Gastroesophageal sphincter (tissue), 4 donors: ENCODE results near the gene CANX. TPM values are rescaled to one million over a fixed set of nuclear protein-coding genes. Genes with fewer than 3 reads are reported as not detected.

Experiments
- ATAC-seq: fragments of 150-250 bp; one replicate; pipeline ENCODE4 v1.9.1; 2016; ENCODE audit warnings: mild to moderate bottlenecking, moderate library complexity
- H3K27ac ChIP-seq, 4 donors: fragments of 200-600 bp; sonication (generic) in 3 of 4; 1 replicate in 3 of 4; 2 replicates in 1 of 4; pipeline ENCODE4 v1.5.1; 2016 to 2019
- H3K27me3 ChIP-seq: fragments of 200-600 bp; sonication (generic); one replicate; pipeline ENCODE4 v1.5.1; 2019
- H3K36me3 ChIP-seq, 2 donors: fragments of 200-600 bp; sonication (generic); one replicate each; pipeline ENCODE4 v1.5.1; 2019; ENCODE audit warnings: control low read depth in 1 of 2
- H3K4me1 ChIP-seq, 3 donors: fragments of 200-600 bp; sonication (generic); 1 replicate in 2 of 3; 2 replicates in 1 of 3; pipeline ENCODE4 v1.5.1; 2016 to 2019; ENCODE audit warnings: control low read depth in 2 of 3
- H3K4me3 ChIP-seq, 2 donors: fragments of 200-600 bp; sonication (generic); one replicate each; pipeline ENCODE4 v1.5.1; 2019; ENCODE audit warnings: mild to moderate bottlenecking in 1 of 2, moderate library complexity in 1 of 2
- H3K9me3 ChIP-seq, 3 donors: fragments of 200-600 bp; sonication (generic); one replicate each; pipeline ENCODE4 v1.5.1; 2017 to 2019; ENCODE audit warnings: control low read depth in 2 of 3
- CTCF ChIP-seq, 4 experiments: fragments of 200-600 bp in 2 of 4; fragments of 450-650 bp in 2 of 4; sonication (generic) in 1 of 4; IDR thresholded peaks; one replicate each; pipeline ENCODE4 v1.5.1; 2017 to 2019; ENCODE audit warnings: antibody characterized with exemption in 4 of 4, mild to moderate bottlenecking in 2 of 4, moderate library complexity in 2 of 4
- EP300 ChIP-seq: sonication (generic); formaldehyde crosslinking; IDR thresholded peaks from one replicate; pipeline ENCODE4 v1.6.1; 2017; ENCODE audit warnings: antibody characterized with exemption, mild to moderate bottlenecking
- POLR2A ChIP-seq, 2 donors: fragments of 450-650 bp; IDR thresholded peaks; one replicate each; pipeline ENCODE4 v1.6.1; 2017; ENCODE audit warnings: antibody characterized with exemption in 2 of 2, mild to moderate bottlenecking in 2 of 2, moderate library complexity in 1 of 2
- POLR2AphosphoS5 ChIP-seq: sonication (generic); formaldehyde crosslinking; IDR thresholded peaks from one replicate; pipeline ENCODE4 v1.6.1; 2017; ENCODE audit warnings: antibody characterized with exemption
- WGBS, 2 donors: methylation state at CpG; one replicate each; pipeline ENCODE4 v1.1.5; 2018; ENCODE audit warnings: low coverage in 1 of 2; 5-methylcytosine and 5-hydroxymethylcytosine counted together
- total RNA-seq, 4 donors: library from RNA; depleted of rRNA; stranded (reverse); fragments of >200 nt; gene quantifications; one replicate each; pipeline ENCODE4 v1.1.0, GENCODE V29; 2016

The CANX gene
- total RNA-seq, 4 donors from 2014 or later = 281 to 400 (median 342) TPM

DNA sequence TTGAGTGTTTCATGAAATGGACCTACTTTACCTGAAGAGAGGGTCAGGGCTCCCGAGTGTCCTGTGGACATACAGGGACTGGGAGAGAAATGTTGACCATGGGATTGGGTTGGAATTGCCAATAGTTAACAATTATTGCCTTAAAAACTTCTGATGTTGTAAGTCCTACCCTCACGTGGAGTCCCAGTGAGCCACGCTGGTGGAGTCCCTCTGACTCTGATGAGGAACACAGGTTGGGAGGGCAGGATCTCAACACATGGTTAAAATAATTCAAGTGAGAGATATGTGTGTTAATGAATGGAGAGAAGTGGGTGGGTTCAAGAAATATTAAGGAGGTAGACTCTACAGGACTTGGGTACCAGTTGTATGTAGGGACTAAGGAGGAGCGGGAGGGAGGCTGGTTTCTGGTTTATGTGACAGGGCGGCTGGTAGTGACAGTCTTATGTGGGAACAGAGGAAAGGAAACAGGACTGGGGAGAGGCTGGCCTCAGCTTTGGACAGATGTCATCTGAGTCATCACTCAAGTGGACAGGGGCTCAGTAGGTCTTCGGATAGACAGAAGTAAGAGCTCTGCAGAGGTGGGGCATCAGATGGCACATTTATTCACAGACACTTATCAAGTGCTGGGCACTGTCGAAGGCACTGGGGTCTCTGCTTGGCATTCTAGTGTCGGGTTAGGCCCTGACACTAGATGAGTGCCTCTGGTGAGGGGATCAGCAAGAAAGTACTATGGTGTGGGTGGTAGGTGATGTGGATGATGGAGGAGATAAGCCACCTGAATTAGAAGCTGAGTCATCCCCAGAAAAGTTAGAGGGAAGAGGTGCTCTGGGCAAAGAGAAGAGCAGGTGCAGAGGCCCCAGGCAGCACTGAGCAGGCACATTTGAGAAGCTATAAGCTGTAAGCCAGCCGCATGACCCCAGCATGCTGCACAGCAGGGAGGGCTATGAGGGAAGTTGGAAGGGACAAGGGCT lies 61.1 kb downstream of the CANX start:
- Histone ChIP-seq H3K27me3 (no peaks in the 10 kb centered on the region), H3K4me3 (no peak overlapping the region), H3K27ac (no peak overlapping the region), H3K4me1 (peaks cover 6 to 95% (median 29%) of the 10 kb centered on the region in 3 donors), H3K36me3 (no peaks in the 10 kb centered on the region), H3K9me3 (no peaks in the 10 kb centered on the region)
- no peak for ATAC-seq
- TF ChIP-seq POLR2A (IDR thresholded peaks at IDR 0.05) (no peak), CTCF (IDR thresholded peaks at IDR 0.05) (no peak), POLR2AphosphoS5 (no peak), EP300 (no peak)
- WGBS, 2 donors = 70 to 89% methylated on average over 4 to 9 of the region's 9 CpGs

DNA sequence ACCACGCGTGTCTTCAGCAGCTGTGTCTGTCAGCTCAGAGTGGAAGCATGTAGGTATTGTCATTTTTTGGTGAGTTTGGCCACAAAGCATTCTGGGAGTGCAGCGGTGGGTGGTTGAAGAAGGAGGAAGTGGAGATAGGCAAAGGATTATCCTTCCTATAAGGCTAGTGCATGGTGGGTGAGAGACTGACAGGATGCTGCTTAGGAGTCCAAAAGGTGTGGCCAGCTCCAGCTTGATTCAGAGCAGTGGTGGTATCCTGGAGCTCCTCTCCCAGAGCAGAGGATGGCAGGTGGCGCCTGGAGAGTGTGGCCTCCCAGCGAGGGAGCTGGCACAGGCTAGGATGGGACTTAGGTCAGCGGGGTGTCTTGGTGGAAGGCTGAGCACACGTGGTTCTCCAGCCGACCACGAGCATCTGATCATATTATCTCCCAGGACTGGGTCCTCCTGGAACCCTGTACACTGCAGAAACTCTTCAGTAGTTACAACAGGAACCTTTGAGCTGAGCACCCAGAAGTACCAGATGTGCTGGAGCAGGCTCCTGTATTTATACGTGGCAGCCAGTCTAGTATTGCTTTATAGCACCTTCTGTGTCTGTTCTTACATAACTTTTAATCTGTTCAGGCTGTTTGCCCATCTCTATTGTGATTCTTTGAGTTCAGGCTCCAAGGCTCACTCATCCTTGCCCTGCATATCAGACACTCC lies 63.5 kb downstream of the CANX start:
- H3K4me1 ChIP-seq = peaks cover 4 to 95% (median 47%) of the 10 kb centered on the region in 3 donors
- peak overlapping the region in 3 of 4 donors; percentile 69 to 78 (median 70) for H3K27ac ChIP-seq
- no peaks in the 10 kb centered on the region for H3K27me3 ChIP-seq
- WGBS, 2 donors = 42 to 50% methylated on average over 6 to 8 of the region's 10 CpGs
- H3K4me3 ChIP-seq = no peak overlapping the region
- TF ChIP-seq POLR2A (IDR thresholded peaks at IDR 0.05) = no peak
- no peak for TF ChIP-seq CTCF (IDR thresholded peaks at IDR 0.05)
- no peak for TF ChIP-seq POLR2AphosphoS5
- TF ChIP-seq EP300 = no peak
- H3K36me3 ChIP-seq = peaks cover 0 to 17% of the 10 kb centered on the region in 2 donors
- ATAC-seq = peak; percentile 23
- H3K9me3 ChIP-seq = no peaks in the 10 kb centered on the region

GRCh38 chr5:179762781-179763176 lies 64.0 kb downstream of the CANX start:
- H3K27me3 ChIP-seq = no peaks in the 10 kb centered on the region
- TF ChIP-seq EP300 (no peak), POLR2AphosphoS5 (no peak), CTCF (IDR thresholded peaks at IDR 0.05) (no peak), POLR2A (IDR thresholded peaks at IDR 0.05) (no peak)
- no peaks in the 10 kb centered on the region for H3K9me3 ChIP-seq
- H3K4me3 ChIP-seq = no peak overlapping the region
- peaks cover 0 to 23% of the 10 kb centered on the region in 2 donors for H3K36me3 ChIP-seq
- H3K4me1 ChIP-seq = peaks cover 4 to 95% (median 47%) of the 10 kb centered on the region in 3 donors
- peak; percentile 28 for ATAC-seq
- WGBS, 2 donors = 13 to 19% methylated on average over 3 of the region's 3 CpGs
- peak overlapping the region in 3 of 4 donors; percentile 69 to 78 (median 70) for H3K27ac ChIP-seq

DNA sequence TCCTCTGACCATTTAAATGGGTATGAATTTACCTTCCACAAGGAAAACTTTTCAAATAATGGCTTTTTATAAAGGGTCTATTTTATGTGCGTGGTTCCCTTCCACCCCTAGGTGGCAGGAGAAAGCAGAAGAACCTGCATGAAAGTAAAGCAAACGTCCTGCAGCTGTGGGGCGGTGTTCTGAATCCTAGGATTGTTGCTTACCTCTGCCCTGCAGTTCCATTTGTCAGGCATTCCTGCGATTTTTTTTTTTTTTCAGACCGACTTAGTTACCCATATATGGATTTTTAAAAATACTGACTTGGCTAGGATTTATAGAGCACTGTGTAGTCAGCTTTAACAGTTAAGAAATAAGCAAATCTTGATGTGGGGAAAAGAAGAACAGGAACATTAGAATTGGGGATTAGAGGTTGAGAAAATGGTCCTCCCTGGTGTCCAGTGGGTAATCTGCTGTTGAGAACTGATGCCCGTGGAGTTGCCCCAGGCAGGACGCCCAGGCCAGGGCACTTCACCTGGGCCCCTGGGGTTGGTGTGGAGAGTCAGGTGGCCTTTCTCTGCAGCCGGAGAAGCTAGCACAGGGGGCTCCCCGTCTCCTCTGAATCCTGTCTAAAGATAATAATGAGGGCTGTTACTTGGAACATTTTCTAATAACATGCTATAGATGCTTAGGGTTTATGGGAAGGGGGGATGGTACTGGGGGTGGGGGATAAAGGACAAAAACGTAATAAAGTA lies 64.6 kb downstream of the CANX start:
- peak overlapping the region; percentile 4 to 83 (median 74) for H3K27ac ChIP-seq
- ATAC-seq = peak; percentile 74
- no peak overlapping the region for H3K4me3 ChIP-seq
- no peaks in the 10 kb centered on the region for H3K9me3 ChIP-seq
- no peaks in the 10 kb centered on the region for H3K27me3 ChIP-seq
- TF ChIP-seq CTCF (IDR thresholded peaks at IDR 0.05) (peak; percentile 85 to 92 (median 88)), POLR2A (IDR thresholded peaks at IDR 0.05) (no peak), POLR2AphosphoS5 (peak; percentile 35), EP300 (no peak)
- H3K36me3 ChIP-seq = peaks cover 0 to 29% of the 10 kb centered on the region in 2 donors
- peaks cover 4 to 95% (median 47%) of the 10 kb centered on the region in 3 donors for H3K4me1 ChIP-seq
- 2 to 14% methylated on average over 5 to 10 of the region's 10 CpGs for WGBS, 2 donors
